Testis (tissue), 3 donors: Measurements from ENCODE around the gene PSMD13. TPM values are rescaled to one million over a fixed set of nuclear protein-coding genes. Genes with fewer than 3 reads are reported as not detected.
A peak's percentile ranks its signal among the peaks of the same experiment; 100 is the strongest.
"Not testable (repeated sequence)": the region's sequence is repeated elsewhere in the genome, so short reads cannot be mapped to it uniquely, and the experiment has no call there.

ENCODE experiments used
- DNase-seq: peaks from one replicate; pipeline ENCODE4 v3.0.0-alpha.2; 2019
- H3K27ac ChIP-seq, 2 donors: fragments of 200-600 bp; sonication (generic); one replicate each; pipeline ENCODE4 v1.5.1; 2019
- H3K27me3 ChIP-seq: fragments of 200-600 bp; sonication (generic); one replicate; pipeline ENCODE4 v1.5.1; 2019
- H3K36me3 ChIP-seq: fragments of 200-600 bp; sonication (generic); one replicate; pipeline ENCODE4 v1.5.1; 2017; ENCODE audit warnings: low read depth; ENCODE audit errors: missing control alignments
- H3K4me1 ChIP-seq: fragments of 200-600 bp; sonication (generic); one replicate; pipeline ENCODE4 v1.5.1; 2019
- H3K4me3 ChIP-seq, 2 donors: fragments of 200-600 bp; sonication (generic); one replicate each; pipeline ENCODE4 v1.5.1; 2017 to 2019
- H3K9me3 ChIP-seq: fragments of 200-600 bp; sonication (generic); one replicate; pipeline ENCODE4 v1.5.1; 2017
- POLR2A ChIP-seq: fragments of 450-650 bp; IDR thresholded peaks from one replicate; pipeline ENCODE4 v1.6.1; 2017; ENCODE audit warnings: antibody characterized with exemption, mild to moderate bottlenecking, moderate library complexity
- WGBS, 2 donors: methylation state at CpG; one replicate each; pipeline ENCODE4 v1.1.5; 2018; 5-methylcytosine and 5-hydroxymethylcytosine counted together
- intact Hi-C: fragments of 100-400 bp; cut with DNase I; formaldehyde crosslinking; loops from one replicate; pipeline ENCODE4 v1.15.1; 2023; ENCODE audit warnings: low total_unique reads
- polyA plus RNA-seq: library from polyadenylated mRNA; stranded (reverse); fragments of 350-450 nt; fragmentation: Illumina TruSeq; extraction: RNeasy Lipid Tissue Mini Kit (QIAGEN cat#74804); gene quantifications from one replicate; pipeline ENCODE4 v1.2.3, GENCODE V29; 2014; ENCODE audit warnings: low read depth, low replicate concordance; ENCODE audit not compliant: insufficient read depth
- total RNA-seq, 2 donors: library from RNA; depleted of rRNA; stranded (reverse); fragments of >200 nt; gene quantifications; one replicate each; pipeline ENCODE4 v1.2.3, GENCODE V29; 2016
- TF ChIP-seq, protein P1 (sequence below), 3 experiments: fragments of 450-650 bp in 2 of 3; fragments of 200-600 bp in 1 of 3; sonication (generic) in 1 of 3; IDR thresholded peaks; one replicate each; pipeline ENCODE4 v1.5.1; 2016 to 2019; ENCODE audit warnings: antibody characterized with exemption in 3 of 3, mild to moderate bottlenecking in 2 of 3, moderate library complexity in 1 of 3

Gene PSMD13
- total and polyA plus RNA-seq, 3 donors from 2014 or later, result 128 to 180 (median 133) TPM

- Histone ChIP-seq H3K36me3 (no peaks in the 10 kb centered on the region), H3K27me3 (no peaks in the 10 kb centered on the region), H3K4me3 (no peak overlapping the region), H3K9me3 (no peaks in the 10 kb centered on the region), H3K4me1 (peaks cover 13% of the 10 kb centered on the region), H3K27ac (no peak overlapping the region)
- intact Hi-C loops, result no loop called here
- TF ChIP-seq POLR2A, result no peak
- TF ChIP-seq, protein P1, sequence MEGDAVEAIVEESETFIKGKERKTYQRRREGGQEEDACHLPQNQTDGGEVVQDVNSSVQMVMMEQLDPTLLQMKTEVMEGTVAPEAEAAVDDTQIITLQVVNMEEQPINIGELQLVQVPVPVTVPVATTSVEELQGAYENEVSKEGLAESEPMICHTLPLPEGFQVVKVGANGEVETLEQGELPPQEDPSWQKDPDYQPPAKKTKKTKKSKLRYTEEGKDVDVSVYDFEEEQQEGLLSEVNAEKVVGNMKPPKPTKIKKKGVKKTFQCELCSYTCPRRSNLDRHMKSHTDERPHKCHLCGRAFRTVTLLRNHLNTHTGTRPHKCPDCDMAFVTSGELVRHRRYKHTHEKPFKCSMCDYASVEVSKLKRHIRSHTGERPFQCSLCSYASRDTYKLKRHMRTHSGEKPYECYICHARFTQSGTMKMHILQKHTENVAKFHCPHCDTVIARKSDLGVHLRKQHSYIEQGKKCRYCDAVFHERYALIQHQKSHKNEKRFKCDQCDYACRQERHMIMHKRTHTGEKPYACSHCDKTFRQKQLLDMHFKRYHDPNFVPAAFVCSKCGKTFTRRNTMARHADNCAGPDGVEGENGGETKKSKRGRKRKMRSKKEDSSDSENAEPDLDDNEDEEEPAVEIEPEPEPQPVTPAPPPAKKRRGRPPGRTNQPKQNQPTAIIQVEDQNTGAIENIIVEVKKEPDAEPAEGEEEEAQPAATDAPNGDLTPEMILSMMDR (IDR thresholded peaks at IDR 0.05), result no peak
- DNase-seq, result no peak
- WGBS, 2 donors, result 82 to 84% methylated on average over 20 of the region's 20 CpGs
Observed at GRCh38 chr11:232783-233565, 3.8 kb upstream of the PSMD13 start.

- no peaks in the 10 kb centered on the region for H3K27me3 ChIP-seq
- H3K9me3 ChIP-seq, result no peaks in the 10 kb centered on the region
- 62 to 63% methylated on average over 8 of the region's 8 CpGs for WGBS, 2 donors
- no peak for DNase-seq
- no peak for TF ChIP-seq POLR2A
- TF ChIP-seq, protein P1 (IDR thresholded peaks at IDR 0.05), result no peak
- H3K27ac ChIP-seq, result peak overlapping the region in 1 of 2 donors; percentile 86
- H3K36me3 ChIP-seq, result no peaks in the 10 kb centered on the region
- H3K4me3 ChIP-seq, result peak overlapping the region; percentile 95 to 99
- H3K4me1 ChIP-seq, result peaks cover 16% of the 10 kb centered on the region
- intact Hi-C loops, result no loop called here
Observed at GRCh38 chr11:235180-235579, 1.6 kb upstream of the PSMD13 start.

GRCh38 chr11:235609-235996, 1.2 kb upstream of the PSMD13 start:
- TF ChIP-seq POLR2A, result no peak
- TF ChIP-seq, protein P1 (IDR thresholded peaks at IDR 0.05), result no peak
- Histone ChIP-seq H3K36me3 (no peaks in the 10 kb centered on the region), H3K9me3 (no peaks in the 10 kb centered on the region), H3K27me3 (no peaks in the 10 kb centered on the region), H3K4me1 (peaks cover 16% of the 10 kb centered on the region), H3K27ac (peak overlapping the region; percentile 51 to 86), H3K4me3 (peak overlapping the region; percentile 95 to 99)
- no peak for DNase-seq
- WGBS, 2 donors, result 1 to 6% methylated on average over 13 of the region's 13 CpGs
- intact Hi-C loops, result no loop called here

DNA sequence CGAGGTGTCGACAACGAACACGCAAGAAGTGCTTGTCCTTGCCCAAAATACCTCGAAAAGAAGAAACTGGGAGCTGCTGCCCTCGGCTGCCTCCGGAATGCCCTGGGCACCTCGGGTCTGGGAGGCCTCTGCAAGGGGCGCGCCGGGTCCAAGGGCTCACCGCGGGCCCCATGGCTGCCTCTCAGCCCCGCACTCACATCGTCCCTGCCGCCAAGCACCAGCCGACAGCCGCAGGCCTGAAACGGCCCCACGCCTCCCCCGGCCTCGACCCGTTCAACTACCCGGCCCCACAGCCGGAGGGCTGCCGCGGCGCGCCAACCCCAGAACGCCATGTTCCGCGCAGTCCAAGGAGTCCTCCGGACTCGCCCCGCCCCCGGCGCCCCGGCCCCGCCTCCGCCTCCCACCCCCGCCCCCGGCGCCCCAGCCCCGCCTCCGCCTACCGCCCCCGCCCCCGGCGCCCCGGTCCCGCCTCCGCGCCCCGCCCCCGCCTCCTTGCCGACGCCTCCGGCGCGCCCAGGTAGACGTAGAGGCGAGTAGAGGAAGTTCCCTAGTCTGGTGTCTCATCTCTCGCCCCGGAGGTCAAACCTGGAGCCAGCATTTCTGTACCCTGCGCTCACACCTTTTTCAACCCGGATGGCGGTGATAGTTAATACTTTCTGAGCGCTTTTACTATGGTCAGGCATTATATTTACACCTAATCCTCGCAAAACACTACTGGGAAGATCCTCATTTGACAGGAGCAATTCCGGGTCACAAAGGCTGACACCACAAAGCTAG, 591 bp upstream of the PSMD13 start, which contains the start of gene SIRT3:
SIRT3 (minus strand) TSS at position 346 of the 777 bp plus-strand sequence; CDS start at position 332, 14 bp downstream.
- Histone ChIP-seq H3K27ac (peak within 1 kb of the TSS; percentile 79 to 90), H3K4me3 (peak within 1 kb of the TSS; percentile 95 to 99), H3K9me3 (no peaks in the 10 kb centered on the region), H3K4me1 (peaks cover 20% of the 10 kb centered on the region), H3K27me3 (no peaks in the 10 kb centered on the region), H3K36me3 (no peaks in the 10 kb centered on the region)
- intact Hi-C loops, result no loop called here
- WGBS, 2 donors, result 0 to 1% methylated on average over 26 to 46 of the region's 70 CpGs
- no peak for TF ChIP-seq POLR2A
- TF ChIP-seq, protein P1 (IDR thresholded peaks at IDR 0.05), result no peak
- peak; percentile 89 for DNase-seq

DNA sequence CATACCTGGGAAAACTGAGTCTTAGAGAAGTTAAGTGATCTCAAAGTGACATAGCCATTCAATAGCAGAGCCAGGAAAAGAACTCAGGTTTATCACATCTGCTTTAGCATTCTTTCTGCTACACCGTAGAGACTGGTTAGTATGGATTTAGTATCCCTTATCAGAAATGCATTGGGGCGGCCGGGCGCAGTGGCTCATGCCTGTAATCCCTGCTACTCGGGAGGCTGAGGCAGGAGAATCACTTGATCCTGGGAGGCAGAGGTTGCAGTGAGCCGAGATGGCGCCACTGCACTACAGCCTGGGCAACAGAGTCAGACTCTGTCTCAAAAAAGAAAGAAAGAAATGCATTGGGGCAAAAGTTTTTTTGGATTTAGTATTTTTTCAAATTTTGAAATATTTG, 1.6 kb downstream of the PSMD13 start:
- DNase-seq, intact Hi-C loops, H3K36me3 ChIP-seq, H3K27ac ChIP-seq, H3K9me3 ChIP-seq, H3K4me3 ChIP-seq, H3K27me3 ChIP-seq: not testable (repeated sequence)
- 48 to 57% methylated on average over 7 of the region's 7 CpGs for WGBS, 2 donors
- peaks cover 24% of the 10 kb centered on the region for H3K4me1 ChIP-seq
